Muscle of arm (tissue), 12 donors: ENCODE data around the gene SNX6. TPM values are rescaled to one million over a fixed set of nuclear protein-coding genes. Genes with fewer than 3 reads are reported as not detected.
"Not testable (repeated sequence)": the region's sequence is repeated elsewhere in the genome, so short reads cannot be mapped to it uniquely, and the experiment has no call there.

Experiments
- DNase-seq: peaks from one replicate; pipeline ENCODE4 v3.0.0-alpha.2; 2013
- polyA plus RNA-seq, 12 donors: library from polyadenylated mRNA; unstranded; fragments of 120-200 nt; gene quantifications; one replicate each; pipeline ENCODE4 v1.2.1, GENCODE V29; 2013; ENCODE audit not compliant: insufficient read length in 12 of 12

SNX6 gene
- polyA plus RNA-seq, 12 donors, result 67.1 to 99.1 (median 79.9) TPM; not detected in 1

- no peak for DNase-seq
These were observed 92.3 kb downstream of the SNX6 start for GRCh38 chr14:34537677-34538009.

GRCh38 chr14:34536951-34537676 lies 92.8 kb downstream of the SNX6 start:
- DNase-seq, result no peak

GRCh38 chr14:34527591-34527990 lies 102.4 kb downstream of the SNX6 start:
- no peak for DNase-seq

- DNase-seq, result not testable (repeated sequence)
These were observed 105.7 kb downstream of the SNX6 start for GRCh38 chr14:34524216-34524615.

GRCh38 chr14:34522496-34522895 lies 107.5 kb downstream of the SNX6 start:
- no peak for DNase-seq

- DNase-seq, result not testable (repeated sequence)
These were observed 108.9 kb downstream of the SNX6 start for GRCh38 chr14:34521071-34521470.

GRCh38 chr14:34520304-34520970 lies 109.5 kb downstream of the SNX6 start:
- not testable (repeated sequence) for DNase-seq

Other genes starting within 250 kb of the SNX6 start
- 10 to 100 TPM in 11 of 12 donors, not detected in 1; 17.9 to 40.5 (median 25.6) TPM for gene SPTSSA, start 167.9 kb downstream of the SNX6 start, polyA plus RNA-seq
- 10 to 100 TPM in 11 of 12 donors, not detected in 1; 30.4 to 51.5 (median 33.9) TPM for gene EAPP, start 90.4 kb downstream of the SNX6 start, polyA plus RNA-seq
- 1,000 to 10,000 TPM in 1 of 12 donors, 100 to 1,000 TPM in 11; 270 to 1,042 (median 907) TPM for gene CFL2, start 84.4 kb upstream of the SNX6 start, polyA plus RNA-seq
- 10 to 100 TPM in 11 of 12 donors, not detected in 1; 14.1 to 70.6 (median 21.8) TPM for gene BAZ1A, start 245.2 kb upstream of the SNX6 start, polyA plus RNA-seq